ENCODE measurements around the gene COL23A1.

The COL23A1 gene

DNA sequence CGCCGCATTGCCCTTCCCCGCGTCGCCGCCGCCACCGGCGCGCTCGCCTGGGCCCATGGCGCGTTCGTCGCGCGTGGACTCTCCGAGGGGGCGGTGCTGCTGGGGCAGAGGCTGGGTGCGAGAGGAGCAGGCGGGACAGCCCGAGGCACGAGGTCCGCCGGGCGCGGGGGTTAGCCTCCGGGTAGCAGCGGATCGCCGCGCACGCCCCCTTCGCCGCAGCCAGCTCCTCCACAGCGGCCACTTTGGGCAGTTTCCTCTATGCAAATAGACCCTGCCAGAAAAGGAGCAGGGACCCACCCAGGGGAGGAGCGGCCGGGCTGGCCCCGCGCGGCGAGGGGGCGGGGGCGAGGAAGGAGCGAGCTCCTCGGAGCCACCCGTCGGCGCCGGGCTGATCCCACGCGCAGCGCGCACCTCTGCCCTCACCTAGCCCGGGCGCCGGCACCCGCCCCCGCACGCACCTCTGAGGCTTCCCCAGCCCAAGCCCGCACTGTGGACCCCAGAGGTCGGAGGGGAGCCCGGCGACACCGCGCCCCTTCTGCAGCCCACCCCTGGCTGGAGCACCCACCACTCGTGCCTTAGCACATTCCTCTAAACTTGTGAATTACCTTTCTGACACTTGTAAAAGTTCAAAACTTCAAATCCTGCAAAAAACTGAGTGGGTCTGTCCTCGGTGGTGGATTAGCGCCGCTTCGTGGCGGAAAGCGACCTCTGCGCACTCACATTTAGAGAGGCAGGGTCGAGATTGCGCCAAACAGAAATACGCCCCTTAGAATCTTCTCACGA is at the start of gene COL23A1:
Gene COL23A1, minus strand, starts transcription at position 253 of the 783 bp plus-strand sequence.
- DNase-seq: peak; percentile 25

GRCh38 chr5:178637356-178638074 is 47.3 kb upstream of the COL23A1 start:
- no peak for DNase-seq

- DNase-seq: no peak
These were observed 42.1 kb upstream of the COL23A1 start for GRCh38 chr5:178632285-178632684.

- DNase-seq: no peak
These were observed 40.8 kb upstream of the COL23A1 start for GRCh38 chr5:178630951-178631350.

DNA sequence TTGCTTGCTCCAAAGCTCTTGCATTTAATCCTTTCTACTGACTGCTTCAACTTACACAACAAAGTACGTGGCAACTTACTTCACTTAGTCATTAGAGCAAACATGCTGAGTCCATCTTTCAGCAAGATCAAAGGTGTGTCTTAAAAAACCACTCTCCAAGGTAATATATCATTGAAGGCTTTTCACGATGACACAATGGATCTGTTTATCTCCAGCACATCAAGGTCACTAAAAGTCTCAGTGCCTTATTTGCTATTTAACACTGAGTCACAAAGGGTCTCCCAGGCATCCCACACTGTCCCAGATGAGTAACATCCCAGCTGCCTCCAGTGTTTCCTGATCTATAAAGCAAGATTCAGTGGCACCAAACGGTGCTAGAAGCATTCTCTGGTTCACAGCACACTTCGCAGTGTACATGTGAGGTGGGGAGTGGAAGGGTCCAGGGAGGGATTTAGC is 40.3 kb upstream of the COL23A1 start:
- no peak for DNase-seq

GRCh38 chr5:178627259-178627598 is 37.0 kb upstream of the COL23A1 start:
- no peak for DNase-seq

- DNase-seq: peak; percentile 97
These were observed 36.5 kb upstream of the COL23A1 start, which contains the start of gene CLK4 for GRCh38 chr5:178626484-178627258. CLK4 (minus strand) TSS chr5:178627050; CDS start chr5:178623416, 3,634 bp downstream.

- DNase-seq: no peak
These were observed 35.7 kb upstream of the COL23A1 start for GRCh38 chr5:178625679-178626483.

- DNase-seq: no peak
These were observed 34.7 kb upstream of the COL23A1 start for GRCh38 chr5:178624631-178625546.

DNA sequence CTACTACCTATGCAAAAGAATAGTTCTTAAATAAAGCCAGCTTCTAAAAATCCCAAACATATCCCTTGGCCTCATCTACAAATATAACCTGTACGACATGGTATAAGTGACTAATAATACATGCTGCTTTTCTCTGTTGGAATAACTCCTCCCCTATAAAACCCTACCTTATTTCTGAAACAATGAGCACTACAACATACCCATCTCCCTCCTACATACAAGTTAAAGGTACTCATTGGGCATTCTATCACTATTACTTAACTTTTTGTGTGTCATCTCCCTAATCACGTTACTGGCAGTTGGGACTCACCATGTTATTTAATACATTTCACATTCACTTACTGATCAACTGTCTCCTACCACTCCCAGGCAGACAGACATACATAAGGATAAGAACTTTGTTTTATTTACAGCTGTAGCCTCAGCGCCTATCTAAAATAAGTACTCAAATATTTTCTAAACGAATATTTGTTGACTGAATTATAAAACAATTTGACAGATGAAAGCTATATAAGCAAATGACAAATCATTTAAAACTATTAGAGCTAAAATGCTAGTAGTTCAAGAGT is 32.6 kb upstream of the COL23A1 start:
- no peak for DNase-seq

DNA sequence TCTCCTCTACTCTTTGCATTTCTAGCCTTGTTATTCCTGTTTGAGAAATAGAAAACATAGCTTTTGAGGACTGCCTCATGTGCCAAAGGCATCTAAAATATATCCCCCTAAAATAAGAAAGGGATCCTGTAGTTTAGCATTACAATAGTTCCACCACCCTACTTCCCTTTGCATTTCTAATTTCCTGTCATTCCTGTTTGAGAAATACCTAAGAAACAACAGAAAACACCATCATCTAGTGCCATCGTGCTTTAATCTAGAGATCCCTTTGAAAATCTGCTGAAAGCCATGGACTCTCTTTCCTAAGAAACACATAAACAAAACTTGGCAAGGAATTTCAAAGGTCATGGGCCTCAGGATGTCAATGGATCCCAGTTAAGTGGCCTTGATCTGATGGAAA is 29.2 kb upstream of the COL23A1 start:
- DNase-seq: no peak

DNA sequence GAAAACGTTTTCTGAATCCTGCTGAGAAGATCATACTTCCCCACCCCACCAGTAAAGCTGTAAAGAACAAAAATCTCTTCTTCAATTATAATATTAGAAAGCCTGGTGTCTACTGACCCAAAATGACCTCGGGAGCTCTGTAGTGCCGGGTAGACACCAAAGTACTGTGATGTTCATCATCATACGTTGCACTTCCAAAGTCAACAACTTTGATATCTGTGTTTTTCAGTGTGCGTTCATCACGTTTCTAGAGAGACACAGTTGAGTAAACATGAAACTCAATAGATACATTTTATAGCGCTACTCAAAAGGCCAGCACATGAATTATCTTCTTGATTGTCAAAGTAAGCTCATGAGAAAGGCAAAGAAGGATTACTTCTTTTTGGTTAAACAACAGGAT is 22.1 kb upstream of the COL23A1 start:
- DNase-seq: no peak

- no peak for DNase-seq
These were observed 16.1 kb upstream of the COL23A1 start for GRCh38 chr5:178606269-178606668.

DNA sequence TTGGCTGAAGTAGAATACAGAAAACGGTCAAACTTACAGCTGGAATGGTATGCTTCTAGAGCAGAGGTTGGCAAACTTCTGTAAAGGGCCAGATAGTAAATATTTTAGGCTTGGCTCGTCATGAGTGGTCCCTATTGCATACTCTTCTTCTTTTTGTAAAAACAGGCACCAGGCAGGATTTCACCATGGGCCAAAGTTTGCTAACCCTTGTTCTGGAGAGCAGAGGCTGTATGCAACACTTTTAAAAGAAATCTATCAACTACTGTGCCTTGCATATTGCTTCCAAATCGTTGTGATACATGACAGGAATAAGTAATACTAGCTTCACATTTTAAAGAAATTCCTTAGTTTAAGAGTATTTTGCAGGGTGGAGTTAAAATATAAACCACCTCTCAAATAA is 15.6 kb upstream of the COL23A1 start:
- DNase-seq: no peak

GRCh38 chr5:178602752-178603151 is 12.6 kb upstream of the COL23A1 start:
- DNase-seq: no peak

- DNase-seq: no peak
These were observed 5.6 kb upstream of the COL23A1 start for GRCh38 chr5:178595750-178596149.

DNA sequence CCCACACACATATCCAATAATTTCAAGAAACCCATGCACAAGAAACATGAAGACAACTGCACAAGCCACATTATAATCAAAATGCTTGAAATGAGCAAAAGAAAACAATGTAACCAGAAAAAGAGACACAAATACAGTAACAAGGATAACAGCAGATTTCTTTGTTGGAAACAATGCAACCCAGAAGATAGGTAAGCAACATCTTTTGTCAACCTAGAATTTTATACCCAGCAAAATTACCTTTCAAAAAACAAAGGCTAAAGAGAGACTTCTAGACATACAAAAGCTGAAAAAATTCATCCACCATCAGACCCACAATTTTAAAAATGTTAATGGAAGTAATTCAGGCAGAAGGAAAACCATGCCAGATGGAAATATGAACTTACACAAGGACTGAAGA is 5.0 kb upstream of the COL23A1 start:
- DNase-seq: no peak

DNA sequence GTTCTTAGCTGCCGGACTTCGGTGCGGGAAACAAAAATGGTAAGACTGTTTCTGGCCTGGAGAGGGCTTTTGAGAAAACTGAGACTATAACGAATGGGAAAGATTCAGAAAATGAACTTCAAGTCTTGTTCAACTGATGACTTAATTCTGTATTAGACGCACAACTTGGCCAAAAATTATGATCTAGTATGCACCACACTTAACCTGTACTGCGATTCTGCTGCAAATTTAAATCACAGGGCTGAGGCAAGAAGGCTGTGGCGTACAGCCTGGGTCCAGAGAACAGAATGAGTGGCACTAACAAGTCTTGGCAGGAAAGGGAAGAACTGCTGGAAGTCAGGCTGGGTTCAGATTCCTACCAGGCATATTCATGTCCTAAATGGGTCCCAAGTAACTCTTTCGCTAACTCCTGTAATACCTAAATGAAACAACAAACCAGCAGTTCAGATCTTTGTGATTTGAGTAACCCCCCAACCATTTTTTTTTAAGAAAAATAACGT is 781 bp upstream of the COL23A1 start:
- no peak for DNase-seq

- no peak for DNase-seq
These were observed 733 bp downstream of the COL23A1 start for GRCh38 chr5:178589180-178590140.

GRCh38 chr5:178588769-178589168 is 1.4 kb downstream of the COL23A1 start:
- no peak for DNase-seq
